ENCODE measurements around the gene IGLL5. TPM values are rescaled to one million over a fixed set of nuclear protein-coding genes. Genes with fewer than 3 reads are reported as not detected.

IGLL5 gene
- total RNA-seq, 3 donors from 2014 or later (not counting 1 experiment from before 2014, with no cell fraction given): 0.38 to 124 (median 0.93) TPM

- peak overlapping the region; percentile 0 to 6 for H3K27ac Mint-ChIP-seq
- WGBS (ENCODE audit: insufficient coverage): 78% methylated on average over 5 of the region's 6 CpGs
- no peak overlapping the region for H3K4me3 ChIP-seq (ENCODE audit: low read length)
- H3K27me3 Mint-ChIP-seq (ENCODE audit: low read depth in 2 of 2): no peaks in the 10 kb centered on the region
- peak in 1 of 2 donors; percentile 21 for DNase-seq
- no peak overlapping the region for H3K4me3 Mint-ChIP-seq
- H3K4me1 ChIP-seq (ENCODE audit: control insufficient read depth, insufficient read depth, low read length): peaks cover 37% of the 10 kb centered on the region
- peaks cover 17 to 36% of the 10 kb centered on the region in 2 donors for H3K4me1 Mint-ChIP-seq
- intact Hi-C loops (cut with micrococcal nuclease): loop anchor here (5.0 kb wide), 1 partner anchor 35 kb away; no protein-coding TSS in a partner anchor
- no peak for ATAC-seq
- no peak overlapping the region for H3K27ac ChIP-seq (ENCODE audit: low read length)
- H3K27me3 ChIP-seq (ENCODE audit: control insufficient read depth, insufficient read depth, low read length): no peaks in the 10 kb centered on the region
- H3K36me3 ChIP-seq (ENCODE audit: control insufficient read depth, insufficient read depth, low read length): no peaks in the 10 kb centered on the region
- no peak for TF ChIP-seq CTCF (IDR thresholded peaks at IDR 0.05)
- H3K9me3 Mint-ChIP-seq: no peaks in the 10 kb centered on the region
- H3K9me3 ChIP-seq (ENCODE audit: control insufficient read depth, insufficient read depth, low read length): no peaks in the 10 kb centered on the region
- H3K36me3 Mint-ChIP-seq: no peaks in the 10 kb centered on the region
Measured at GRCh38 chr22:22882033-22882717, 5.4 kb upstream of the IGLL5 start.

- H3K9me3 Mint-ChIP-seq: no peaks in the 10 kb centered on the region
Measured at GRCh38 chr22:22883090-22883727, 4.4 kb upstream of the IGLL5 start.

GRCh38 chr22:22884010-22884887, 3.4 kb upstream of the IGLL5 start:
- no peaks in the 10 kb centered on the region for H3K27me3 Mint-ChIP-seq (ENCODE audit: low read depth in 2 of 2)
- intact Hi-C loops (cut with micrococcal nuclease): loop anchor here (1.0 to 5.0 kb wide), 6 partner anchors 37 to 289 kb away; no protein-coding TSS in a partner anchor
- H3K4me1 Mint-ChIP-seq: peaks cover 17 to 29% of the 10 kb centered on the region in 2 donors
- H3K27ac ChIP-seq (ENCODE audit: low read length): no peak overlapping the region
- DNase-seq: peak; percentile 67 to 89
- H3K4me3 Mint-ChIP-seq: no peak overlapping the region
- peak overlapping the region in 1 of 2 donors; percentile 58 for H3K27ac Mint-ChIP-seq
- peaks cover 37% of the 10 kb centered on the region for H3K4me1 ChIP-seq (ENCODE audit: control insufficient read depth, insufficient read depth, low read length)
- no peaks in the 10 kb centered on the region for H3K36me3 Mint-ChIP-seq
- ATAC-seq: peak; percentile 74 to 95 (median 93)
- TF ChIP-seq CTCF (IDR thresholded peaks at IDR 0.05): peak; percentile 82
- H3K36me3 ChIP-seq (ENCODE audit: control insufficient read depth, insufficient read depth, low read length): no peaks in the 10 kb centered on the region
- H3K9me3 Mint-ChIP-seq: no peaks in the 10 kb centered on the region
- H3K27me3 ChIP-seq (ENCODE audit: control insufficient read depth, insufficient read depth, low read length): peaks cover 4% of the 10 kb centered on the region
- H3K4me3 ChIP-seq (ENCODE audit: low read length): no peak overlapping the region
- H3K9me3 ChIP-seq (ENCODE audit: control insufficient read depth, insufficient read depth, low read length): no peaks in the 10 kb centered on the region
- 13% methylated on average over 3 of the region's 3 CpGs for WGBS (ENCODE audit: insufficient coverage)

More at GRCh38 chr22:22883090-22883727, 4.4 kb upstream of the IGLL5 start:
- H3K4me1 ChIP-seq (ENCODE audit: control insufficient read depth, insufficient read depth, low read length): peaks cover 37% of the 10 kb centered on the region
- no peaks in the 10 kb centered on the region for H3K9me3 ChIP-seq (ENCODE audit: control insufficient read depth, insufficient read depth, low read length)
- 94% methylated on average over 11 of the region's 11 CpGs for WGBS (ENCODE audit: insufficient coverage)
- Mint-ChIP-seq H3K27me3 (ENCODE audit: low read depth in 2 of 2) (no peaks in the 10 kb centered on the region), H3K4me3 (no peak overlapping the region), H3K27ac (no peak overlapping the region), H3K36me3 (no peaks in the 10 kb centered on the region), H3K4me1 (peaks cover 17 to 30% of the 10 kb centered on the region in 2 donors)
- no peak for TF ChIP-seq CTCF (IDR thresholded peaks at IDR 0.05)
- H3K27ac ChIP-seq (ENCODE audit: low read length): no peak overlapping the region
- no peaks in the 10 kb centered on the region for H3K36me3 ChIP-seq (ENCODE audit: control insufficient read depth, insufficient read depth, low read length)
- DNase-seq (no peak), ATAC-seq (no peak)
- peaks cover 4% of the 10 kb centered on the region for H3K27me3 ChIP-seq (ENCODE audit: control insufficient read depth, insufficient read depth, low read length)
- H3K4me3 ChIP-seq (ENCODE audit: low read length): no peak overlapping the region
- intact Hi-C loops (cut with micrococcal nuclease): loop anchor here (5.0 kb wide), 1 partner anchor 36 kb away; no protein-coding TSS in a partner anchor

All from natural killer cell (primary cell).